Measurements from ENCODE around the gene ELMOD3. TPM values are rescaled to one million over a fixed set of nuclear protein-coding genes. Genes with fewer than 3 reads are reported as not detected.
A peak's percentile ranks its signal among the peaks of the same experiment; 100 is the strongest.

The ELMOD3 gene
- 18.9 and 20.9 TPM in 2 replicates for total RNA-seq
- 23.5 and 30.1 TPM in 2 replicates for polyA plus RNA-seq

DNA sequence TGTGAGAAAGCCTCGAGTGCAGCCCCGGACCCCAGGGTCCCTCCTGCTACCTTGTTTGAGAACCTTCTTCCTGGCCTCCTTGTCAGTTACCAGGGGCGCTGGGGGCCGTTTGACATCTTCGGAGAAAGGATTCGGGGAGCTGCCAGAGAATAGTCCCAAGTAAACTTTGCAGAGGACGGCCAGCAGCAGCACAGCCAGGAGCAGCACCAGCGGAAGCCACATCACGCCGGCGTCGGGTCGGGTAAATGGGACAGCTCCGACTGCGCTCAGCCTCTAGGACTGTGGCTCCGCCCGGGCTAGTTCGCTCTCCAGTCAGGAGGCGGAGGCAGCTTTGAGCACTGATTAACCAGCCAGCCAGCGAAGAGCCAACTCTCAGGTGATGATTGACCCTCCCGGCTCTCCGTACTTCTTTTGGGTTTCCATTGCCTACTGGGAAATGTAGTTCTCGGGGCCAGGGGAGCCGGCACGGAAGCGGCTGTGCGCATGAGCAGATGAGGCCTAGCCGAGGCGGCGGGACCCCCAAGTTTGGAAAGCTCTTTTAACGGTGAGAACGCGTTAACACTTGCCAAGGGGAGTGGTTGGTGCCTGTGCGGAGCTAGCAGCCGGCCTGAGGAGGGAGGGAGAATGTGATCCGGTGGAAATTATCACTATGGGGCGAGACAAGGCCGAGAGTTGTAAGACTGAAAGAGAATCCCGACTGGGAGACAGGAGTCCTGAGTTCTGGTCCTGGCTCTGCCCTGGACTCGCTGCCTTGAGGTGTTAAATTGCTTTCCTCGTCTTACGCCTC is at the start of gene ELMOD3, which contains the start of gene RETSAT:
Gene ELMOD3 (plus strand): TSS at position 484 of the 787 bp plus-strand sequence. CDS start 2,430 bp downstream, outside the sequence.
Gene RETSAT (minus strand): TSS at position 243 of the 787 bp plus-strand sequence. CDS start 21 bp downstream, at position 222.
- H3K27ac ChIP-seq, result peak within 1 kb of the TSS; percentile 65

GRCh38 chr2:85307527-85307897 is 47.1 kb upstream of the ELMOD3 start:
- no peak for DNase-seq (ENCODE audit: low read depth in 1 of 2, low spot score in 1 of 2)
- H3K36me3 ChIP-seq, result peaks cover 4% of the 10 kb centered on the region
- H3K4me1 ChIP-seq (ENCODE audit: low read depth), result no peaks in the 10 kb centered on the region
- H3K27ac ChIP-seq, result no peak overlapping the region
- H3K9me3 ChIP-seq (ENCODE audit: low read depth), result no peaks in the 10 kb centered on the region
- H3K4me3 ChIP-seq, result no peak overlapping the region
- no peak for TF ChIP-seq CTCF (IDR thresholded peaks at IDR 0.05; ENCODE audit: low read depth, low read length)
- no peaks in the 10 kb centered on the region for H3K27me3 ChIP-seq

More for the DNA sequence above, at the start of gene ELMOD3, which contains the start of gene RETSAT:
- Histone ChIP-seq H3K4me1 (ENCODE audit: low read depth) (no peaks in the 10 kb centered on the region), H3K9me3 (ENCODE audit: low read depth) (no peaks in the 10 kb centered on the region), H3K27me3 (no peaks in the 10 kb centered on the region), H3K36me3 (peaks cover 4% of the 10 kb centered on the region), H3K4me3 (peak within 1 kb of the TSS; percentile 51)
- DNase-seq (ENCODE audit: low read depth in 1 of 2, low spot score in 1 of 2), result peak; percentile 99
- no peak for TF ChIP-seq CTCF (IDR thresholded peaks at IDR 0.05; ENCODE audit: low read depth, low read length)

- DNase-seq (ENCODE audit: low read depth in 1 of 2, low spot score in 1 of 2), result no peak
- no peak overlapping the region for H3K27ac ChIP-seq
Measured at GRCh38 chr2:85308201-85308600, 46.4 kb upstream of the ELMOD3 start.

DNA sequence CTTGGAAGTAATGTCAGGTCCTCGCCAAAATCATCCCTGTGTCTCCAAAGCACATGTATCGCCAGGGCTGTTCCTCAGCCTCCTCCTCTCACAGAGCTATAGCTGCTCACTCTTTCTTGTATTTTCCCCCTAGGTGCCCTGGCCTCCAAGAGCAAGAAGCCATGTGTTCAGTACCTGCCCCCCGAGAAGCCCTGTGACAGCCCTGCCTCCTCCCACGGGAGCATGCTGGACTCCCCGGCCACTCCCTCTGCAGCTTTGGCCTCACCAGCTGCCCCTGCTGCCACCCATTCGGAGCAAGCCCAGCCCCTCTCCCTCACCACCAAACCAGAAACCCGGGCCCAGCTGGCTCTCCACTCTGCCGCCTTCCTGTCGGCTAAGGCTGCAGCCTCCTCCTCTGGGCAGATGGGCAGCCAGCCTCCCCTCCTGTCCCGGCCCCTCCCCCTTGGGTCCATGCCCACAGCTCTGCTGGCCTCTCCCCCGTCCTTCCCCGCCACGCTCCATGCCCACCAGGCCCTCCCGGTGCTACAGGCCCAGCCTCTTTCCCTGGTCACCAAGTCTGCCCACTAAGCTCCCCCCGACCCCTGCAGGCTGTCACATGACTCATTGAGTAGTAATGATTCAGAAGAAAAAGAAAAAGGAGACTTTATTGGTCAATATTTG is 45.5 kb upstream of the ELMOD3 start:
- Histone ChIP-seq H3K4me1 (ENCODE audit: low read depth) (no peaks in the 10 kb centered on the region), H3K27me3 (no peaks in the 10 kb centered on the region), H3K4me3 (no peak overlapping the region), H3K9me3 (ENCODE audit: low read depth) (no peaks in the 10 kb centered on the region), H3K36me3 (peaks cover 4% of the 10 kb centered on the region), H3K27ac (no peak overlapping the region)
- TF ChIP-seq CTCF (IDR thresholded peaks at IDR 0.05; ENCODE audit: low read depth, low read length), result no peak
- DNase-seq (ENCODE audit: low read depth in 1 of 2, low spot score in 1 of 2), result peak in 1 of 2 donors; percentile 69

More at GRCh38 chr2:85308201-85308600, 46.4 kb upstream of the ELMOD3 start:
- no peak overlapping the region for H3K4me3 ChIP-seq
- no peak for TF ChIP-seq CTCF (IDR thresholded peaks at IDR 0.05; ENCODE audit: low read depth, low read length)
- H3K9me3 ChIP-seq (ENCODE audit: low read depth), result no peaks in the 10 kb centered on the region
- H3K4me1 ChIP-seq (ENCODE audit: low read depth), result no peaks in the 10 kb centered on the region
- no peaks in the 10 kb centered on the region for H3K27me3 ChIP-seq
- H3K36me3 ChIP-seq, result peaks cover 4% of the 10 kb centered on the region

- Histone ChIP-seq H3K9me3 (ENCODE audit: low read depth) (no peaks in the 10 kb centered on the region), H3K36me3 (peaks cover 4% of the 10 kb centered on the region), H3K4me1 (ENCODE audit: low read depth) (no peaks in the 10 kb centered on the region), H3K27ac (no peak overlapping the region), H3K27me3 (no peaks in the 10 kb centered on the region), H3K4me3 (no peak overlapping the region)
- DNase-seq (ENCODE audit: low read depth in 1 of 2, low spot score in 1 of 2), result no peak
- no peak for TF ChIP-seq CTCF (IDR thresholded peaks at IDR 0.05; ENCODE audit: low read depth, low read length)
Measured at GRCh38 chr2:85309699-85310321, 44.8 kb upstream of the ELMOD3 start.

Measured in cardiac muscle cell (in vitro differentiated cells and primary cell).